ENCODE measurements around the gene CMIP. TPM values are rescaled to one million over a fixed set of nuclear protein-coding genes. Genes with fewer than 3 reads are reported as not detected.

CMIP gene
- total RNA-seq, 1 experiment from 2014 or later, result 68.0 TPM

DNA sequence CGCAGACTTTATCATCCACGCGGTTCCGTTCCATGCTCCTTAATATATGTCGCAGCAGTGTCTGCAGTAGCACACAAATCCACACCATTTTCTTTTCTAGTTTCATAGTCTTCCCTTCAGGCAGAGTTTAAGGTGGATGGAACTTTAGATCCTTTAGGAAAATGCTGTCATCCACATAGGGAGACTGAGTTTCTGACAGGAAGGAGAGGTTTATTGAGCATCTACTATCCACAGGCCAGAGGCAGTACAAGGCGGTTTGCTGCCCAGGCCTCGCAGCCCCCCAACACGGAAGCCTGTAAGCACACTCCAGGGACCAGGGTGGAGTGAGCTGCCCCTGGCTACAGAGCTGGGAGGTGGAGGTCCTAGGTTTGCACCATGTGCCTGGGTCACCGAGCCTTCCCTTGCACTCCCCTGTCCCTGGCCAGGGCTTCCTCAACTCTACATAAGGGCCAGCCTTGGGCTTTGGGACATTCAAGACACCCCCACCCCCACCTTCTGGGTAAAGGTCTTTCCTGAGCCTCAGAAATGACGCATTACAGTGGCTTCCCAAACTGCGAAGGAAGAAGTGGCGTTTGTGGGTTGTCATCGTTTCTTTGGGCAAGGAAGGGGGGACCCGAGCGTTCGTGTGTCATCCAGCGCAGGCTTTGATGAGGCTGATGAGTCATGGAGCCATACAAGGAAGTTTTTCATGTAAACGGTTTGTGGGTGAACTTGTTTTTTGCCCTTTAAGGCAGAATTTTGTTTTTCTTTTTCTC is 188.0 kb downstream of the CMIP start:
- POLR2A ChIA-PET, result no interaction called here
- H3K27me3 ChIP-seq (replicated peaks; ENCODE audit: control insufficient read depth, insufficient read depth, low read length), result no peaks in the 10 kb centered on the region
- Mint-ChIP-seq H3K9me3 (ENCODE audit: unreplicated experiment) (no peaks in the 10 kb centered on the region), H3K36me3 (ENCODE audit: insufficient read depth, unreplicated experiment) (peaks cover 31% of the 10 kb centered on the region), H3K4me1 (ENCODE audit: low read depth, unreplicated experiment) (peaks cover 35% of the 10 kb centered on the region), H3K27ac (ENCODE audit: unreplicated experiment) (peak overlapping the region; percentile 92), H3K4me3 (ENCODE audit: unreplicated experiment) (no peak overlapping the region), H3K27me3 (ENCODE audit: insufficient read depth, unreplicated experiment) (no peaks in the 10 kb centered on the region)
- H3K4me3 ChIP-seq (ENCODE audit: low read depth, low read length), result no peak overlapping the region
- no peak for DNase-seq
- peaks cover 34% of the 10 kb centered on the region for H3K4me1 ChIP-seq
- intact Hi-C loops (cut with micrococcal nuclease; ENCODE audit: unreplicated experiment), result no loop called here
- H3K36me3 ChIP-seq (ENCODE audit: control insufficient read depth, insufficient read depth, low read length), result no peaks in the 10 kb centered on the region; the same call in none of the 2 replicates
- CTCF ChIA-PET, result no interaction called here
- no TSS peak for BruUV-seq (replicated peaks)
- TF ChIP-seq, protein P1, sequence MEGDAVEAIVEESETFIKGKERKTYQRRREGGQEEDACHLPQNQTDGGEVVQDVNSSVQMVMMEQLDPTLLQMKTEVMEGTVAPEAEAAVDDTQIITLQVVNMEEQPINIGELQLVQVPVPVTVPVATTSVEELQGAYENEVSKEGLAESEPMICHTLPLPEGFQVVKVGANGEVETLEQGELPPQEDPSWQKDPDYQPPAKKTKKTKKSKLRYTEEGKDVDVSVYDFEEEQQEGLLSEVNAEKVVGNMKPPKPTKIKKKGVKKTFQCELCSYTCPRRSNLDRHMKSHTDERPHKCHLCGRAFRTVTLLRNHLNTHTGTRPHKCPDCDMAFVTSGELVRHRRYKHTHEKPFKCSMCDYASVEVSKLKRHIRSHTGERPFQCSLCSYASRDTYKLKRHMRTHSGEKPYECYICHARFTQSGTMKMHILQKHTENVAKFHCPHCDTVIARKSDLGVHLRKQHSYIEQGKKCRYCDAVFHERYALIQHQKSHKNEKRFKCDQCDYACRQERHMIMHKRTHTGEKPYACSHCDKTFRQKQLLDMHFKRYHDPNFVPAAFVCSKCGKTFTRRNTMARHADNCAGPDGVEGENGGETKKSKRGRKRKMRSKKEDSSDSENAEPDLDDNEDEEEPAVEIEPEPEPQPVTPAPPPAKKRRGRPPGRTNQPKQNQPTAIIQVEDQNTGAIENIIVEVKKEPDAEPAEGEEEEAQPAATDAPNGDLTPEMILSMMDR (IDR thresholded peaks at IDR 0.05; ENCODE audit: insufficient read depth in 1 of 2, low read depth in 1 of 2, low read length in 1 of 2, severe bottlenecking in 1 of 2, unreplicated experiment in 1 of 2), result no peak
- H3K9me3 ChIP-seq, result no peaks in the 10 kb centered on the region

DNA sequence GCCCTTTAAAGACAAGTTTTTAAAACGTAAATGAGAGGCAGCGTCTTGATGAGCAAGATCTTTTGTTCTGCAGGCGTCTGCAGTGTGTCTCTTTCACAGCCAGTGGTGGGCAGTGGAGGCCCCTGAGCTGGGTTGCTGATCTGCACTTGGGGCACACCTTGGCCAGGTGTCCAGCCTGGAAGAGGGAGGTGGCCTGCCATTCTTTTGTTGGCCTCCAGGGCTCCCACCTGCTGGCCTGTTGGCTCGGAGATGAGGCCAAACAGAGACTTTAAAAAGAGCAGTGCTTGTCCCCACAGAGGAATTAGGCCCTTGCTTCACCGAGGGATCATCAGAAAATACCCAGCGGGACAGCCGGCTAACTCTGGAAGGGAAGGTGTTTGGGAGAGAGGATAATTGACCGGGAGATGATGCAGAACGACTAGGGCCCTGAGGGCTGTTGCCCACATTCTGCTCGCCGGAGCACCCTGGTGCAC is 188.6 kb downstream of the CMIP start:
- H3K4me1 ChIP-seq, result peaks cover 37% of the 10 kb centered on the region
- H3K4me1 Mint-ChIP-seq (ENCODE audit: low read depth, unreplicated experiment), result peaks cover 42% of the 10 kb centered on the region
- no peak overlapping the region for H3K4me3 ChIP-seq (ENCODE audit: low read depth, low read length)
- DNase-seq, result peak; percentile 58
- no peak overlapping the region for H3K4me3 Mint-ChIP-seq (ENCODE audit: unreplicated experiment)
- TF ChIP-seq, protein P1 (IDR thresholded peaks at IDR 0.05; ENCODE audit: insufficient read depth in 1 of 2, low read depth in 1 of 2, low read length in 1 of 2, severe bottlenecking in 1 of 2, unreplicated experiment in 1 of 2), result peak; percentile 47 to 52
- ChIA-PET CTCF (no interaction called here), POLR2A (no interaction called here)
- no peaks in the 10 kb centered on the region for H3K27me3 Mint-ChIP-seq (ENCODE audit: insufficient read depth, unreplicated experiment)
- no peaks in the 10 kb centered on the region for H3K27me3 ChIP-seq (replicated peaks; ENCODE audit: control insufficient read depth, insufficient read depth, low read length)
- peak overlapping the region; percentile 92 for H3K27ac Mint-ChIP-seq (ENCODE audit: unreplicated experiment)
- H3K36me3 Mint-ChIP-seq (ENCODE audit: insufficient read depth, unreplicated experiment), result peaks cover 36% of the 10 kb centered on the region
- no peaks in the 10 kb centered on the region for H3K9me3 Mint-ChIP-seq (ENCODE audit: unreplicated experiment)
- BruUV-seq (replicated peaks), result no TSS peak
- intact Hi-C loops (cut with micrococcal nuclease; ENCODE audit: unreplicated experiment), result no loop called here
- no peaks in the 10 kb centered on the region for H3K9me3 ChIP-seq
- H3K36me3 ChIP-seq (ENCODE audit: control insufficient read depth, insufficient read depth, low read length), result no peaks in the 10 kb centered on the region; the same call in none of the 2 replicates

DNA sequence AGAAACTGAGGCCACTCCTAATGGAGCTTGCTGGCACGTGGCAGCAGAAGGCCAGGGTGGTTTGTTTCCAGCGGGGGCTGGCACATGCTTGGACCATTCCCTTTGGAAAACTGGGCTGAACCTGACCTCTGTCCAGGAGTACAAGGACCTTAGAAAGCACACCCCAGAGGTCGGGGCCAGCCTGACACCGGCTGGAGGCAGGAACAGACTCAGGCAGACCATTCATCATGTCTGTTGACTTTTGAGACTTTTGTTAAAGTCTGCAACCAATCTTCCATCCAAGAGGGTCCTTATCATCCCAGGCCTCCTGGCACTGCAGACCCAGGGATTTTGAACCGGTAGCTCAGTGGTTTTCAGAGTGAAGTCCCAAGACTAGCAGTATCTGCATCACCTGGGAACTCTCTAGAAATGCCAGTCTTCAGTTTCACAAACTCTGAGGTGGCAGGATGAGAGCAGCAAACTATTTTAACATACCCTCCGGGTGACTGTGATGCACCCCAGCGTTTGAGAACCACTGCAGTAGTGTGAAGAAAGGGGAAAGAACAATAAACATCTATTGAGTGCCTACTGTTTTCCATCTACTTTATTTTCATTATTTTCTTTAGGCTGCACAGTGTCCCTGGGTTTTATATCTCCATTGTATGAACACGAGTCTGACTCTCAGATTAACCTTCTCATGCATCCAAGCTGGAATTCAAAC is 189.2 kb downstream of the CMIP start:
- ChIA-PET CTCF (no interaction called here), POLR2A (no interaction called here)
- intact Hi-C loops (cut with micrococcal nuclease; ENCODE audit: unreplicated experiment), result no loop called here
- TF ChIP-seq, protein P1 (IDR thresholded peaks at IDR 0.05; ENCODE audit: insufficient read depth in 1 of 2, low read depth in 1 of 2, low read length in 1 of 2, severe bottlenecking in 1 of 2, unreplicated experiment in 1 of 2), result no peak
- Mint-ChIP-seq H3K9me3 (ENCODE audit: unreplicated experiment) (no peaks in the 10 kb centered on the region), H3K36me3 (ENCODE audit: insufficient read depth, unreplicated experiment) (peaks cover 41% of the 10 kb centered on the region), H3K4me1 (ENCODE audit: low read depth, unreplicated experiment) (peaks cover 48% of the 10 kb centered on the region), H3K27me3 (ENCODE audit: insufficient read depth, unreplicated experiment) (no peaks in the 10 kb centered on the region), H3K27ac (ENCODE audit: unreplicated experiment) (peak overlapping the region; percentile 92), H3K4me3 (ENCODE audit: unreplicated experiment) (no peak overlapping the region)
- H3K9me3 ChIP-seq, result no peaks in the 10 kb centered on the region
- DNase-seq, result no peak
- no TSS peak for BruUV-seq (replicated peaks)
- H3K4me3 ChIP-seq (ENCODE audit: low read depth, low read length), result no peak overlapping the region
- H3K36me3 ChIP-seq (ENCODE audit: control insufficient read depth, insufficient read depth, low read length), result no peaks in the 10 kb centered on the region; the same call in none of the 2 replicates
- peaks cover 44% of the 10 kb centered on the region for H3K4me1 ChIP-seq
- no peaks in the 10 kb centered on the region for H3K27me3 ChIP-seq (replicated peaks; ENCODE audit: control insufficient read depth, insufficient read depth, low read length)
